Vagina (tissue), 2 donors: Measurements from ENCODE around the gene CBLB. TPM values are rescaled to one million over a fixed set of nuclear protein-coding genes. Genes with fewer than 3 reads are reported as not detected.

Experiments
- DNase-seq, 2 donors: peaks; one replicate each; pipeline ENCODE4 v3.0.0-alpha.2; 2017; ENCODE audit errors: extremely low spot score in 2 of 2
- H3K27ac ChIP-seq: fragments of 200-600 bp; sonication (generic); one replicate; pipeline ENCODE4 v1.5.1; 2019
- H3K27me3 ChIP-seq: fragments of 200-600 bp; sonication (generic); one replicate; pipeline ENCODE4 v1.5.1; 2019
- H3K36me3 ChIP-seq, 2 donors: fragments of 200-600 bp; sonication (generic); one replicate each; pipeline ENCODE4 v1.5.1; 2017 to 2019
- H3K4me1 ChIP-seq: fragments of 200-600 bp; sonication (generic); one replicate; pipeline ENCODE4 v1.5.1; 2019
- H3K4me3 ChIP-seq, 2 donors: fragments of 200-600 bp; sonication (generic); 1 replicate in 1 of 2; 2 replicates in 1 of 2; pipeline ENCODE4 v1.5.1; 2016 to 2019
- H3K9me3 ChIP-seq: fragments of 200-600 bp; sonication (generic); one replicate; pipeline ENCODE4 v1.5.1; 2019
- POLR2A ChIP-seq, 2 donors: fragments of 450-650 bp; IDR thresholded peaks; one replicate each; pipeline ENCODE4 v1.6.1; 2017; ENCODE audit warnings: antibody characterized with exemption in 2 of 2, mild to moderate bottlenecking in 2 of 2, moderate library complexity in 2 of 2
- POLR2AphosphoS5 ChIP-seq, 2 donors: sonication (generic); formaldehyde crosslinking; IDR thresholded peaks; one replicate each; pipeline ENCODE4 v1.9.0; 2017; ENCODE audit warnings: antibody characterized with exemption in 2 of 2, mild to moderate bottlenecking in 2 of 2, low read depth in 1 of 2; ENCODE audit not compliant: insufficient read depth in 1 of 2
- intact Hi-C: fragments of 100-400 bp; cut with DNase I; formaldehyde crosslinking; loops from one replicate; pipeline ENCODE4 v1.15.1; 2023
- total RNA-seq: library from RNA; depleted of rRNA; stranded (reverse); fragments of >200 nt; gene quantifications from one replicate; pipeline ENCODE4 v1.2.3, GENCODE V29; 2016
- TF ChIP-seq, protein P1 (sequence below), 3 experiments: fragments of 450-650 bp in 2 of 3; fragments of 200-600 bp in 1 of 3; sonication (generic) in 1 of 3; IDR thresholded peaks; one replicate each; pipeline ENCODE4 v1.5.1; 2017 to 2019; ENCODE audit warnings: antibody characterized with exemption in 3 of 3, mild to moderate bottlenecking in 2 of 3, moderate library complexity in 2 of 3

The CBLB gene
- total RNA-seq, 1 donor from 2014 or later = 58.4 TPM

DNA sequence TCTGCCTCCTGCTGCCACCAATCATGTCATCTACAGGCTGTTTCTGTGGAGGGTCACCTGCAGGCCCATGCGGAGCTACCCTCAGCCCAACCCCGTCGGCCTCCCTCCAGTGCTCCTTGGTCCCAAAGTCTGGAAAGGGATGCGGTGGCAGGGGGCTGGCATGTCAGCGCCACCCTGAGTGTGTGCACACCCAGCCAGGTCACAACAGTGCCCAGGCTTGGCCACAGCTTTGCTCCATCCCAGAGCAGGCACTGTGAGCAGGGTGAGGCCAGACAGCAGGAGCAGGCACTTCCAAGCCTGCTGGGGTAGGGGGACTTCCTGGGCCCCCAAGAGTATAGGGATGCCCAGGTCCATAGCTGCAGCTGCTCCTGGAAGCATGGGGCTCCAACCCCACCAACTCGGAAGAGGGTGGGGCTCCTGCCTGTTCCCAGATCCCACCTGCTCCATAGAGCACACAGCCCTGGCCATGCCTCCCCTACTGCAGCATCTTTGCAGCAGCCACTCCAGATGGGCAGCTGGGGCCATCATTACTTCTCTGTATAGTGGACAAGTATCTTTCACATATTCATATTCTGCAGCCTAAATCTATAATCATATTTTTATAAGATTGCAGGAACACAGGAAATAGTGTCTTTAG, 109.3 kb downstream of the CBLB start:
- Histone ChIP-seq H3K9me3 (peaks cover 5% of the 10 kb centered on the region), H3K4me1 (peaks cover under 1% of the 10 kb centered on the region), H3K27me3 (no peaks in the 10 kb centered on the region), H3K4me3 (no peak overlapping the region), H3K27ac (no peak overlapping the region), H3K36me3 (peaks cover 0 to 10% of the 10 kb centered on the region in 2 donors)
- intact Hi-C loops = no loop called here
- DNase-seq = no peak
- TF ChIP-seq POLR2A (IDR thresholded peaks at IDR 0.05) (no peak), POLR2AphosphoS5 (IDR thresholded peaks at IDR 0.05; ENCODE audit: insufficient read depth in 1 of 2, low read depth in 1 of 2) (no peak)
- TF ChIP-seq, protein P1, sequence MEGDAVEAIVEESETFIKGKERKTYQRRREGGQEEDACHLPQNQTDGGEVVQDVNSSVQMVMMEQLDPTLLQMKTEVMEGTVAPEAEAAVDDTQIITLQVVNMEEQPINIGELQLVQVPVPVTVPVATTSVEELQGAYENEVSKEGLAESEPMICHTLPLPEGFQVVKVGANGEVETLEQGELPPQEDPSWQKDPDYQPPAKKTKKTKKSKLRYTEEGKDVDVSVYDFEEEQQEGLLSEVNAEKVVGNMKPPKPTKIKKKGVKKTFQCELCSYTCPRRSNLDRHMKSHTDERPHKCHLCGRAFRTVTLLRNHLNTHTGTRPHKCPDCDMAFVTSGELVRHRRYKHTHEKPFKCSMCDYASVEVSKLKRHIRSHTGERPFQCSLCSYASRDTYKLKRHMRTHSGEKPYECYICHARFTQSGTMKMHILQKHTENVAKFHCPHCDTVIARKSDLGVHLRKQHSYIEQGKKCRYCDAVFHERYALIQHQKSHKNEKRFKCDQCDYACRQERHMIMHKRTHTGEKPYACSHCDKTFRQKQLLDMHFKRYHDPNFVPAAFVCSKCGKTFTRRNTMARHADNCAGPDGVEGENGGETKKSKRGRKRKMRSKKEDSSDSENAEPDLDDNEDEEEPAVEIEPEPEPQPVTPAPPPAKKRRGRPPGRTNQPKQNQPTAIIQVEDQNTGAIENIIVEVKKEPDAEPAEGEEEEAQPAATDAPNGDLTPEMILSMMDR (IDR thresholded peaks at IDR 0.05) = no peak

DNA sequence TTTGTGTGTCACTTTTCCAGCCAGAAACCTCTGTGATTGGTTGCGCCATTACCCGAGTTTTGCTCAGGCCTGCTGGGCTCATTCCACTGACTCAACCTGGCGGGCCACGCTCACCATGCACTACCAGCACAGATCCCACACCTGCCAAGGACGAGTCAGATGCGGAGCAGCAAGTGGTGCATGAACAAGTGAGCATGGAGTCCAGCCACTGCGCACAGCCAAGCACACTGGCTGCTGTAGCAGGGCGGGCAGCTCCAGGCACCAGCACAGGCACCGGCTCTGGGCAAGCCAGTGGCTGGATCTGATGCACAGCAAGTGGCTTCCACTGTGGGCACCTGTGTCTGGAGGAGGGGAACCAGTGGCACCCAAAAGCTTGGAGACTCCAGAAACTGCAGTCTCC, 110.4 kb downstream of the CBLB start:
- Histone ChIP-seq H3K9me3 (peaks cover 5% of the 10 kb centered on the region), H3K36me3 (peaks cover 0 to 10% of the 10 kb centered on the region in 2 donors), H3K27me3 (no peaks in the 10 kb centered on the region), H3K27ac (no peak overlapping the region), H3K4me3 (no peak overlapping the region), H3K4me1 (no peaks in the 10 kb centered on the region)
- intact Hi-C loops = no loop called here
- DNase-seq = no peak
- TF ChIP-seq POLR2A (IDR thresholded peaks at IDR 0.05) = no peak
- no peak for TF ChIP-seq POLR2AphosphoS5 (IDR thresholded peaks at IDR 0.05; ENCODE audit: insufficient read depth in 1 of 2, low read depth in 1 of 2)
- TF ChIP-seq, protein P1 (IDR thresholded peaks at IDR 0.05) = no peak

DNA sequence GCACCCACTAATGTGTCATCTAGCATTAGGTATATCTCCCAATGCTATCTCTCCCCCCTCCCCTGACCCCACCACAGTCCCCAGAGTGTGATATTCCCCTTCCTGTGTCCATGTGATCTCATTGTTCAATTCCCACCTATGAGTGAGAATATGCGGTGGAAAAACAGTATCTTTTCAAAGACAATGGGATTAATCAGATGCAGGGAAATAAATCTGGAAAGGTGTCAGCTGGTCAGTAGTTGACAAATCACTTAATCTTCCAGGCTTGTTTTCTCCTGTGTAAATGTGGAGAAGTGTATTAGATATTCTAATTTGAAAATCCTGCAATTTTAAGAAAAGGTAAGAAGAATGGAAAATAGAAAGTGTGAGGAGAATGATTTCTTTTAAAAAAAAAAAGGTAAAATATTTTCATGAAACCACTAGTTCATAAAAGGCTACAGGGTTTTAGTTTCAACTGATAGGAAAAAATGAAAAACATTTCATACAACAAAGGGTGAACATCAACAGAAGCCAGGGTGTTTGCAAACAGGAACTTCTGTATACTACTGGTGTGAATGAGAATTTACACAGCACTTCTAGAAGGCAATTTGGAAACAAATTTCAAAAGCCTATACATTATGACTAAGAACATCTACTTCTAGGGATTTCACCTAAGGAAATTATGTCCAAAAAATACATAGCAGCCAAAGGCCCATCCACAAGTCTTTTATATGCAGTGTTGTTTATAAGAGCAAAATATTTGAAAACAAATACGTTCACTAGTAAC, 113.5 kb downstream of the CBLB start:
- Histone ChIP-seq H3K27me3 (no peaks in the 10 kb centered on the region), H3K9me3 (no peaks in the 10 kb centered on the region), H3K27ac (no peak overlapping the region), H3K4me3 (no peak overlapping the region), H3K36me3 (no peaks in the 10 kb centered on the region), H3K4me1 (peaks cover 6% of the 10 kb centered on the region)
- TF ChIP-seq POLR2AphosphoS5 (IDR thresholded peaks at IDR 0.05; ENCODE audit: insufficient read depth in 1 of 2, low read depth in 1 of 2) (no peak), POLR2A (IDR thresholded peaks at IDR 0.05) (no peak)
- TF ChIP-seq, protein P1 (IDR thresholded peaks at IDR 0.05) = no peak
- DNase-seq = no peak
- intact Hi-C loops = no loop called here

DNA sequence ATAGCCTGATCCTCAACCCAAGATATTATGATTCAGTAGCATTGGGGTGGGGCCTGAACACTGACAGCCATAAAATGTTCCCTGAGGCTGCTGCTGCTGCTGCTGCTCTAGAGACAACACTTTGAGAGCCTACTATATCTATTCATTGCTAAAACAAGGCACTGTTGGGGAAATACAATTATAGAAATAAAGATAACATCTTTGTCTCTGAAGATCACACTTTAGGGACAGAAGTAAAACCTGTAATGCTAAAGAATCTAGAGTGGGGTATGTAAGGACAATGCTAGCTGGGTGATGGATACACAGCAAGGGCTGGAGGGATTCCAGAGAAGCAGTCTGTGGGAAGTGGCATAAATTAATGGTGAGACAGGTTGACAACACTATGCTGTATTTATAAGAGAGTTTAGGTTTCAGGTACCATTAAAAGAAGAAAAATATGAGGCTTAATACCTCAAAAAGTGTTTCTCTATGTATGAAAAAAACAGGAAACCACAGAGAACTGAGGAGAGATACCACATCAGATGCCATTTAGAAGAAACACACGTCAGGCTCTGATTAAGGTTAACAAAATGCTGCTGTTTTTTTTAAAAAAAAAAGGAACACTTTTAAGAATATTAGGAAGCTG, 115.9 kb downstream of the CBLB start:
- no peaks in the 10 kb centered on the region for H3K27me3 ChIP-seq
- intact Hi-C loops = no loop called here
- TF ChIP-seq, protein P1 (IDR thresholded peaks at IDR 0.05) = no peak
- TF ChIP-seq POLR2AphosphoS5 (IDR thresholded peaks at IDR 0.05; ENCODE audit: insufficient read depth in 1 of 2, low read depth in 1 of 2) (no peak), POLR2A (IDR thresholded peaks at IDR 0.05) (no peak)
- H3K9me3 ChIP-seq = no peaks in the 10 kb centered on the region
- H3K27ac ChIP-seq = no peak overlapping the region
- H3K4me1 ChIP-seq = peaks cover 16% of the 10 kb centered on the region
- no peak overlapping the region for H3K4me3 ChIP-seq
- no peak for DNase-seq
- no peaks in the 10 kb centered on the region for H3K36me3 ChIP-seq
